Neural cell (in vitro differentiated cells): ENCODE results near the gene TSFM. TPM values are rescaled to one million over a fixed set of nuclear protein-coding genes. Genes with fewer than 3 reads are reported as not detected.

ENCODE experiments used
- H2AFZ ChIP-seq: fragments of 200-600, 300-800 bp; sonication (generic), shearing (Covaris generic); 2 replicates; pipeline ENCODE4 v1.6.0; 2014; ENCODE audit warnings: low read depth, mild to moderate bottlenecking, antibody characterized with exemption, low read length, moderate library complexity
- H3F3A ChIP-seq: fragments of 200-600 bp; shearing (Covaris generic); 2 replicates; pipeline ENCODE4 v1.6.1; 2016; ENCODE audit warnings: mild to moderate bottlenecking, moderate library complexity, mixed read lengths, antibody characterized with exemption, low read length; ENCODE audit not compliant: insufficient read depth, poor library complexity, severe bottlenecking
- H3K27ac ChIP-seq: fragments of 200-600, 300-800 bp; sonication (generic), shearing (Covaris generic); 2 replicates; pipeline ENCODE4 v1.5.1; 2014; ENCODE audit warnings: mild to moderate bottlenecking, low read length, moderate library complexity
- H3K27me3 ChIP-seq: fragments of 300-800, 200-600 bp; sonication (generic), shearing (Covaris generic); 2 replicates; pipeline ENCODE4 v1.6.0; 2014; ENCODE audit warnings: mild to moderate bottlenecking, low read depth, low read length, moderate library complexity; ENCODE audit not compliant: insufficient read depth
- H3K36me3 ChIP-seq: fragments of 300-800, 200-600 bp; sonication (generic), shearing (Covaris generic); 2 replicates; pipeline ENCODE4 v1.5.1; 2014; ENCODE audit warnings: mild to moderate bottlenecking, antibody characterized with exemption, low read length, moderate library complexity; ENCODE audit not compliant: insufficient read depth
- H3K4me2 ChIP-seq: fragments of 300-800, 200-600 bp; sonication (generic), shearing (Covaris generic); 2 replicates; pipeline ENCODE4 v1.6.0; 2014; ENCODE audit warnings: mild to moderate bottlenecking, low read length
- H3K4me3 ChIP-seq: fragments of 300-800, 200-600 bp; sonication (generic), shearing (Covaris generic); 2 replicates; pipeline ENCODE4 v1.5.1; 2014; ENCODE audit warnings: mild to moderate bottlenecking, low read length, moderate library complexity
- H3K79me2 ChIP-seq: fragments of 200-600 bp; shearing (Covaris generic); replicated peaks from 2 replicates; pipeline ENCODE4 v1.6.0; 2014; ENCODE audit warnings: mild to moderate bottlenecking, low read length, moderate library complexity; ENCODE audit not compliant: insufficient read depth
- H3K9ac ChIP-seq: fragments of 300-800, 200-600 bp; sonication (generic), shearing (Covaris generic); 2 replicates; pipeline ENCODE4 v1.6.1; 2016; ENCODE audit warnings: mild to moderate bottlenecking, low read length, mixed read lengths
- H3K9me2 ChIP-seq: fragments of 200-600 bp; shearing (Covaris generic); 2 replicates; pipeline ENCODE4 v1.6.1; 2016; ENCODE audit warnings: mild to moderate bottlenecking, low read length, mixed read lengths; ENCODE audit not compliant: insufficient read depth
- H3K9me3 ChIP-seq: fragments of 200-600, 300-800 bp; sonication (generic), shearing (Covaris generic); 2 replicates; pipeline ENCODE4 v1.6.1; 2016; ENCODE audit warnings: mild to moderate bottlenecking, mixed run types, low read length, moderate library complexity, mixed read lengths
- H4K20me1 ChIP-seq: fragments of 200-600 bp; shearing (Covaris generic); 2 replicates; pipeline ENCODE4 v1.6.1; 2016; ENCODE audit warnings: mild to moderate bottlenecking, mixed run types; ENCODE audit not compliant: insufficient read depth
- EP300 ChIP-seq: fragments of 450-650 bp; conservative IDR thresholded peaks from 2 replicates; pipeline ENCODE4 v1.6.1; 2014; ENCODE audit warnings: antibody characterized with exemption, mild to moderate bottlenecking, moderate library complexity; ENCODE audit not compliant: poor library complexity, severe bottlenecking
- EZH2 ChIP-seq: fragments of 200-600, 300-800 bp; shearing (Covaris generic), sonication (generic); IDR thresholded peaks from 2 replicates; pipeline ENCODE4 v1.6.1; 2014; ENCODE audit warnings: antibody characterized with exemption, low read length, borderline replicate concordance, mild to moderate bottlenecking; ENCODE audit not compliant: insufficient read depth, poor library complexity, severe bottlenecking
- MXI1 ChIP-seq: fragments of 450-650 bp; conservative IDR thresholded peaks from 2 replicates; pipeline ENCODE4 v1.6.1; 2014; ENCODE audit warnings: antibody characterized with exemption, mild to moderate bottlenecking; ENCODE audit not compliant: poor library complexity, severe bottlenecking
- POLR2AphosphoS5 ChIP-seq: IDR thresholded peaks from 2 replicates; pipeline ENCODE4 v1.6.1; 2012
- RAD21 ChIP-seq: fragments of 450-650 bp; conservative IDR thresholded peaks from 2 replicates; pipeline ENCODE4 v1.6.1; 2014; ENCODE audit warnings: antibody characterized with exemption, mild to moderate bottlenecking, moderate library complexity
- REST ChIP-seq: IDR thresholded peaks from 2 replicates; pipeline ENCODE4 v1.6.1; 2012; ENCODE audit warnings: borderline replicate concordance
- SMC3 ChIP-seq: fragments of 450-650 bp; conservative IDR thresholded peaks from 2 replicates; pipeline ENCODE4 v1.6.1; 2014; ENCODE audit warnings: antibody characterized with exemption, mild to moderate bottlenecking, moderate library complexity; ENCODE audit not compliant: poor library complexity
- TAF1 ChIP-seq: IDR thresholded peaks from 2 replicates; pipeline ENCODE4 v1.6.1; 2012; ENCODE audit warnings: low read depth
- polyA plus RNA-seq: library from polyadenylated mRNA; depleted of rRNA; stranded (reverse); fragments of >200 nt; gene quantifications from 2 replicates; pipeline ENCODE4 v1.2.3, GENCODE V29; 2014
- TF ChIP-seq, protein P1 (sequence below): fragments of 450-650 bp; IDR thresholded peaks from 2 replicates; pipeline ENCODE4 v1.5.1; 2014; ENCODE audit warnings: antibody characterized with exemption, mild to moderate bottlenecking, moderate library complexity; ENCODE audit not compliant: poor library complexity, severe bottlenecking

TSFM gene
- polyA plus RNA-seq, 1 donor from 2014 or later: 37.8 TPM

DNA sequence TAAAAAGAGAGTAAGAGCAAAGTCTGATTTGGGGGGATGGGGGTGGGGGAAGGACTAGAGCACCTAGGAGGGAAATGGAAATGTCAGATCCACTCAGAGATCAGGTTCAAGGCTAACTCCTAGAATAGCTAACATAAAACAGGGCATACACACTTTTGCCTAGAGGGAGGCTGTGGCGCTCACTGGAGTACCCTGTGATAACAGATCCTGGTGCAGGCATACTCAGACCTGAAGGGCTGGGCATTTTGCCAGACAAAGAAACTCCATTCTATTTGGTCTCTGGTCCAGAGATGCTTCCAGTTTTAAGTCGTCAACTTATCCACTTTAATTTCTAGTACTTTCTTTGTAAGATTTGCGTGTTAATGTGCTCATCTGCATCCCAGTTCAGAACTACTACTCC lies 58.1 kb downstream of the TSFM start:
- H3K27ac ChIP-seq: no peak overlapping the region
- no peak overlapping the region for H2AFZ ChIP-seq
- no peak overlapping the region for H3K9ac ChIP-seq
- H3K4me2 ChIP-seq: no peak overlapping the region
- H3K9me3 ChIP-seq: no peaks in the 10 kb centered on the region
- peaks cover 22% of the 10 kb centered on the region for H4K20me1 ChIP-seq
- H3K36me3 ChIP-seq: no peaks in the 10 kb centered on the region
- TF ChIP-seq, protein P1, sequence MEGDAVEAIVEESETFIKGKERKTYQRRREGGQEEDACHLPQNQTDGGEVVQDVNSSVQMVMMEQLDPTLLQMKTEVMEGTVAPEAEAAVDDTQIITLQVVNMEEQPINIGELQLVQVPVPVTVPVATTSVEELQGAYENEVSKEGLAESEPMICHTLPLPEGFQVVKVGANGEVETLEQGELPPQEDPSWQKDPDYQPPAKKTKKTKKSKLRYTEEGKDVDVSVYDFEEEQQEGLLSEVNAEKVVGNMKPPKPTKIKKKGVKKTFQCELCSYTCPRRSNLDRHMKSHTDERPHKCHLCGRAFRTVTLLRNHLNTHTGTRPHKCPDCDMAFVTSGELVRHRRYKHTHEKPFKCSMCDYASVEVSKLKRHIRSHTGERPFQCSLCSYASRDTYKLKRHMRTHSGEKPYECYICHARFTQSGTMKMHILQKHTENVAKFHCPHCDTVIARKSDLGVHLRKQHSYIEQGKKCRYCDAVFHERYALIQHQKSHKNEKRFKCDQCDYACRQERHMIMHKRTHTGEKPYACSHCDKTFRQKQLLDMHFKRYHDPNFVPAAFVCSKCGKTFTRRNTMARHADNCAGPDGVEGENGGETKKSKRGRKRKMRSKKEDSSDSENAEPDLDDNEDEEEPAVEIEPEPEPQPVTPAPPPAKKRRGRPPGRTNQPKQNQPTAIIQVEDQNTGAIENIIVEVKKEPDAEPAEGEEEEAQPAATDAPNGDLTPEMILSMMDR: no peak
- no peak for TF ChIP-seq POLR2AphosphoS5
- TF ChIP-seq SMC3: no peak
- no peak for TF ChIP-seq EP300
- no peak for TF ChIP-seq TAF1
- no peak for TF ChIP-seq REST
- TF ChIP-seq MXI1: no peak
- no peak for TF ChIP-seq EZH2
- no peak for TF ChIP-seq RAD21
- no peaks in the 10 kb centered on the region for H3K27me3 ChIP-seq
- no peaks in the 10 kb centered on the region for H3F3A ChIP-seq
- no peak overlapping the region for H3K4me3 ChIP-seq
- H3K9me2 ChIP-seq: no peaks in the 10 kb centered on the region
- H3K79me2 ChIP-seq: peaks cover 98% of the 10 kb centered on the region

DNA sequence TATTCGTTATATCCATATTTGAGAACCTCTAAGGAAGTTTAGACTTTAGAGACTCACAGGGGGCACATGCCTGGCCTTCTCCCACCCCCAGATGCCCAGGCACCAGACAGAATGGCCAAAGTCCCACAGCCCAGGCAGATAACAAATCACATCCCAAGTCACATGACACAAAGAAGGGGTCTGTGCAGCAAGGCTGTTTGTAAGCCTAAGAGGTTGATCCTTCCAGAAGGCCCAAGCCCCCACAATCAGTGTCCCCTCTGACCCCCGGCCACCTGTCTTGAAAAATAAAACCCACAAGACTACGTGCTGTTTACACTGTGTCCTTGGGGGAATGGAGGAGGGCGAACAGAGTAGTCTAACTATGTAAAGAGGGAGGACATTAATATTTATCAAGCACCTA lies 58.9 kb downstream of the TSFM start:
- peaks cover 98% of the 10 kb centered on the region for H3K79me2 ChIP-seq
- H3K4me3 ChIP-seq: peak overlapping the region; percentile 100
- H3F3A ChIP-seq: no peaks in the 10 kb centered on the region
- H3K27ac ChIP-seq: no peak overlapping the region
- H3K36me3 ChIP-seq: no peaks in the 10 kb centered on the region
- H3K4me2 ChIP-seq: peak overlapping the region; percentile 93
- H3K9me2 ChIP-seq: no peaks in the 10 kb centered on the region
- peaks cover 22% of the 10 kb centered on the region for H4K20me1 ChIP-seq
- H3K9me3 ChIP-seq: no peaks in the 10 kb centered on the region
- no peak overlapping the region for H3K9ac ChIP-seq
- H3K27me3 ChIP-seq: no peaks in the 10 kb centered on the region
- no peak for TF ChIP-seq MXI1
- no peak for TF ChIP-seq SMC3
- TF ChIP-seq, protein P1: no peak
- TF ChIP-seq EZH2: no peak
- no peak for TF ChIP-seq RAD21
- TF ChIP-seq POLR2AphosphoS5: no peak
- no peak for TF ChIP-seq EP300
- TF ChIP-seq REST: no peak
- no peak for TF ChIP-seq TAF1
- no peak overlapping the region for H2AFZ ChIP-seq
